Keratinocyte (primary cell): ENCODE measurements around the gene RETN.

Experiments
- EZH2 ChIP-seq: IDR thresholded peaks from one replicate; pipeline ENCODE4 v1.6.1; 2012; ENCODE audit warnings: inconsistent platforms, mild to moderate bottlenecking, low read length, moderate library complexity
- TF ChIP-seq, protein P1 (sequence below), 3 experiments: IDR thresholded peaks in 1 of 3; conservative IDR thresholded peaks in 1 of 3; optimal IDR thresholded peaks in 1 of 3; 2 replicates in 2 of 3; 3 replicates in 1 of 3; pipeline versions ENCODE3 to v1.5.1; 2011; ENCODE audit warnings: low read length in 3 of 3, mild to moderate bottlenecking in 3 of 3, moderate library complexity in 2 of 3, control low read depth in 1 of 3, inconsistent platforms in 1 of 3; ENCODE audit not compliant: insufficient read depth in 2 of 3; ENCODE audit errors: extremely low read depth in 1 of 3

DNA sequence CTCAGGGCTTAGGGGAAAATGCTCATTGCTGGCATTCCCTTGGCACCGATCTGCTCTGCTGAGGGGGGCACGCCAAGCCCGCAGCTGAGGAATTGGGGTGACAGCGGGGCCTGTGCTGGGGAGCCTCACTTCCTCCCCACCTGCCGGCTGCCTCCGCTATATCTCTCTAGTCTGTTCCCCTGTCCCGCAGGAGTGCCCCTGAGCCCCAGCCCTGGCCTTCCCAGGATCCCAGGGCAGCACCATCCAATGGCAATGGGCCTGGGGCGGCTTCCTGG is 22.5 kb upstream of the RETN start:
- TF ChIP-seq, protein P1, sequence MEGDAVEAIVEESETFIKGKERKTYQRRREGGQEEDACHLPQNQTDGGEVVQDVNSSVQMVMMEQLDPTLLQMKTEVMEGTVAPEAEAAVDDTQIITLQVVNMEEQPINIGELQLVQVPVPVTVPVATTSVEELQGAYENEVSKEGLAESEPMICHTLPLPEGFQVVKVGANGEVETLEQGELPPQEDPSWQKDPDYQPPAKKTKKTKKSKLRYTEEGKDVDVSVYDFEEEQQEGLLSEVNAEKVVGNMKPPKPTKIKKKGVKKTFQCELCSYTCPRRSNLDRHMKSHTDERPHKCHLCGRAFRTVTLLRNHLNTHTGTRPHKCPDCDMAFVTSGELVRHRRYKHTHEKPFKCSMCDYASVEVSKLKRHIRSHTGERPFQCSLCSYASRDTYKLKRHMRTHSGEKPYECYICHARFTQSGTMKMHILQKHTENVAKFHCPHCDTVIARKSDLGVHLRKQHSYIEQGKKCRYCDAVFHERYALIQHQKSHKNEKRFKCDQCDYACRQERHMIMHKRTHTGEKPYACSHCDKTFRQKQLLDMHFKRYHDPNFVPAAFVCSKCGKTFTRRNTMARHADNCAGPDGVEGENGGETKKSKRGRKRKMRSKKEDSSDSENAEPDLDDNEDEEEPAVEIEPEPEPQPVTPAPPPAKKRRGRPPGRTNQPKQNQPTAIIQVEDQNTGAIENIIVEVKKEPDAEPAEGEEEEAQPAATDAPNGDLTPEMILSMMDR (optimal IDR thresholded peaks at IDR 0.05 in 1 of 3, IDR thresholded peaks at IDR 0.05 in 1 of 3, conservative IDR thresholded peaks at IDR 0.05 in 1 of 3; ENCODE audit: extremely low read depth in 1 of 3, insufficient read depth in 2 of 3, low read length in 3 of 3): no peak
- TF ChIP-seq EZH2: no peak
